HCT116 (cell line): Measurements from ENCODE around the gene TRPM4. TPM values are rescaled to one million over a fixed set of nuclear protein-coding genes. Genes with fewer than 3 reads are reported as not detected.

ENCODE experiments used
- ATAC-seq: fragments of 200-7000 bp; cut with Tn5 transposase; 2 replicates; pipeline ENCODE4 v1.9.1; 2020; ENCODE audit warnings: mild to moderate bottlenecking, moderate library complexity
- BruUV-seq: library from RNA; stranded (reverse); fragments of 400-500 nt; replicated peaks from 2 replicates; lab custom pipeline; 2021; lab: Mats Ljungman, UMichigan
- CTCF ChIA-PET: fragments of 300-600 bp; sonication (Branson Sonifier 250); formaldehyde crosslinking; loops from one replicate; lab custom pipeline; 2021; ENCODE audit warnings: antibody characterized with exemption; lab: Charles Lee
- POLR2A ChIA-PET: fragments of 300-600, 350-600 bp; sonication (Branson Sonifier 250); formaldehyde crosslinking; loops from one replicate; lab custom pipeline; 2021; ENCODE audit warnings: antibody characterized with exemption; lab: Charles Lee
- RAD21 ChIA-PET, 2 experiments: fragments of 300-600 bp; sonication (Branson Sonifier 250); formaldehyde crosslinking; loops; one replicate each; lab custom pipeline; 2023; ENCODE audit warnings: low total read pairs in 2 of 2; ENCODE audit not compliant: uncharacterized antibody in 2 of 2, unreplicated experiment in 2 of 2, low non-redundant PET in 1 of 2; lab: Charles Lee
- DNase-seq: peaks from one replicate; pipeline ENCODE4 v3.0.0-alpha.2; 2010; ENCODE audit warnings: low read depth, low spot score
- H2AFZ ChIP-seq: fragments of 200-600 bp; shearing (Covaris generic), sonication (generic); 2 replicates; pipeline ENCODE4 v1.6.1; 2017; ENCODE audit warnings: low read depth, mixed run types, mixed read lengths, antibody characterized with exemption, low read length; ENCODE audit not compliant: poor library complexity, severe bottlenecking
- H3K27ac ChIP-seq: 2 replicates; pipeline ENCODE4 v1.5.1; 2012; ENCODE audit warnings: low read depth, low read length
- H3K27me3 ChIP-seq: fragments of 200-600 bp; sonication (generic); 2 replicates; pipeline ENCODE4 v1.6.1; 2016; ENCODE audit warnings: mixed run types, low read length, mixed read lengths; ENCODE audit not compliant: insufficient read depth
- H3K36me3 ChIP-seq, 2 experiments: fragments of 200-500 bp in 1 of 2; fragments of 200-600 bp in 1 of 2; sonication (Bioruptor generic) in 1 of 2; sonication (generic) in 1 of 2; 2 replicates each; pipeline versions ENCODE4 v1.5.1 to v1.6.1; 2014 to 2016; ENCODE audit warnings: low read length in 2 of 2, inconsistent platforms in 1 of 2, mixed read lengths in 1 of 2, mixed run types in 1 of 2; ENCODE audit not compliant: insufficient read depth in 2 of 2, control insufficient read depth in 1 of 2
- H3K4me1 ChIP-seq, 2 experiments: fragments of 200-600 bp in 1 of 2; sonication (generic) in 1 of 2; 2 replicates each; pipeline versions ENCODE4 v1.5.1 to v1.6.1; 2012 to 2017; ENCODE audit warnings: low read length in 2 of 2, inconsistent platforms in 1 of 2, mild to moderate bottlenecking in 1 of 2, mixed read lengths in 1 of 2, mixed run types in 1 of 2, moderate library complexity in 1 of 2; ENCODE audit not compliant: insufficient read depth in 2 of 2, control insufficient read depth in 1 of 2
- H3K4me2 ChIP-seq: fragments of 200-600 bp; sonication (generic); 2 replicates; pipeline ENCODE4 v1.6.1; 2017; ENCODE audit warnings: mixed run types, low read length, mixed read lengths
- H3K4me3 ChIP-seq, 2 experiments: fragments of 200-600 bp in 1 of 2; sonication (generic) in 1 of 2; replicated peaks in 1 of 2; 2 replicates each; pipeline ENCODE4 v1.5.1; 2011 to 2016; ENCODE audit warnings: low read length in 2 of 2, control low read depth in 1 of 2, low read depth in 1 of 2, mild to moderate bottlenecking in 1 of 2, mixed read lengths in 1 of 2, mixed run types in 1 of 2
- H3K79me2 ChIP-seq: fragments of 200-600 bp; sonication (generic); 2 replicates; pipeline ENCODE4 v1.6.1; 2017; ENCODE audit warnings: mild to moderate bottlenecking, mixed run types, low read length, moderate library complexity, mixed read lengths; ENCODE audit not compliant: insufficient read depth
- H3K9ac ChIP-seq: fragments of 200-600 bp; sonication (generic); 2 replicates; pipeline ENCODE4 v1.6.1; 2016; ENCODE audit warnings: low read length, mixed read lengths
- H3K9me2 ChIP-seq: fragments of 200-600 bp; sonication (generic), shearing (Covaris generic); 2 replicates; pipeline ENCODE4 v1.6.1; 2017; ENCODE audit warnings: mixed run types, mild to moderate bottlenecking, moderate library complexity; ENCODE audit not compliant: insufficient read depth
- H3K9me3 ChIP-seq, 2 experiments: fragments of 200-500 bp in 1 of 2; fragments of 200-600 bp in 1 of 2; sonication (Bioruptor generic) in 1 of 2; sonication (generic) in 1 of 2; 2 replicates each; pipeline ENCODE4 v1.6.1; 2014 to 2017; ENCODE audit warnings: low read length in 2 of 2, mixed read lengths in 2 of 2, inconsistent platforms in 1 of 2, low read depth in 1 of 2, mild to moderate bottlenecking in 1 of 2, mixed run types in 1 of 2, moderate library complexity in 1 of 2; ENCODE audit not compliant: control insufficient read depth in 1 of 2, insufficient read depth in 1 of 2
- H4K20me1 ChIP-seq: fragments of 200-600 bp; sonication (generic), shearing (Covaris generic); 2 replicates; pipeline ENCODE4 v1.6.1; 2017; ENCODE audit warnings: mixed run types, mild to moderate bottlenecking, moderate library complexity; ENCODE audit not compliant: insufficient read depth
- CBX3 ChIP-seq: IDR thresholded peaks from 2 replicates; pipeline ENCODE4 v1.6.1; 2012; ENCODE audit warnings: low read depth
- CEBPB ChIP-seq: IDR thresholded peaks from 2 replicates; pipeline ENCODE4 v1.6.1; 2012; ENCODE audit warnings: low read depth
- EGR1 ChIP-seq: IDR thresholded peaks from 2 replicates; pipeline ENCODE4 v1.6.1; 2012; ENCODE audit warnings: low read depth
- ELF1 ChIP-seq: IDR thresholded peaks from 2 replicates; pipeline ENCODE4 v1.6.1; 2012; ENCODE audit warnings: low read depth, borderline replicate concordance
- EZH2 ChIP-seq: fragments of 200-600 bp; sonication (generic); IDR thresholded peaks from 2 replicates; pipeline ENCODE4 v1.6.1; 2017; ENCODE audit warnings: antibody characterized with exemption, mixed run types
- EZH2phosphoT487 ChIP-seq: fragments of 200-600 bp; IDR thresholded peaks from 2 replicates; pipeline ENCODE4 v1.6.1; 2018; ENCODE audit warnings: antibody characterized with exemption, borderline replicate concordance
- JUND ChIP-seq: IDR thresholded peaks from 2 replicates; pipeline ENCODE4 v1.6.1; 2012
- POLR2AphosphoS5 ChIP-seq: IDR thresholded peaks from 2 replicates; pipeline ENCODE4 v1.6.1; 2011; ENCODE audit warnings: mild to moderate bottlenecking, low read depth, low read length, moderate library complexity
- RAD21 ChIP-seq: IDR thresholded peaks from 2 replicates; pipeline ENCODE4 v1.6.1; 2012; ENCODE audit warnings: low read depth, mild to moderate bottlenecking
- SIN3A ChIP-seq: IDR thresholded peaks from 2 replicates; pipeline ENCODE4 v1.6.1; 2012; ENCODE audit warnings: low read depth
- SP1 ChIP-seq: IDR thresholded peaks from 2 replicates; pipeline ENCODE4 v1.6.1; 2012; ENCODE audit warnings: low read depth
- SRF ChIP-seq: IDR thresholded peaks from 2 replicates; pipeline ENCODE4 v1.6.1; 2012; ENCODE audit warnings: low read depth
- TCF7L2 ChIP-seq: IDR thresholded peaks from 2 replicates; pipeline ENCODE4 v1.7.0; 2011; ENCODE audit warnings: borderline replicate concordance, inconsistent platforms; ENCODE audit not compliant: insufficient read depth, insufficient read length; ENCODE audit errors: extremely low read depth
- ZNF274 ChIP-seq: fragments of 200-500 bp; sonication (Bioruptor generic); IDR thresholded peaks from 2 replicates; pipeline ENCODE4 v1.6.1; 2014; ENCODE audit warnings: mild to moderate bottlenecking, low read depth, low read length, inconsistent platforms
- intact Hi-C: fragments of 100-400 bp; cut with micrococcal nuclease; formaldehyde crosslinking; loops from 2 replicates; pipeline ENCODE4 v1.10.0; 2022
- total RNA-seq: library from RNA; stranded (reverse); gene quantifications from one replicate; pipeline ENCODE4 v1.2.1, GENCODE V29; 2021; ENCODE audit not compliant: unreplicated experiment
- TF ChIP-seq, protein P1 (sequence below): IDR thresholded peaks from 2 replicates; pipeline ENCODE4 v1.6.1; 2012
- TF ChIP-seq, protein P2 (sequence below): IDR thresholded peaks from 2 replicates; pipeline ENCODE4 v1.6.1; 2012
- TF ChIP-seq, protein P3 (sequence below), 3 experiments: fragments of 200-600 bp in 1 of 3; sonication (generic) in 1 of 3; IDR thresholded peaks in 2 of 3; conservative IDR thresholded peaks in 1 of 3; 2 replicates each; pipeline ENCODE4 v1.5.1; 2012 to 2017; ENCODE audit warnings: low read depth in 2 of 3, low read length in 2 of 3, antibody characterized with exemption in 1 of 3, borderline replicate concordance in 1 of 3, control low read depth in 1 of 3, mild to moderate bottlenecking in 1 of 3, mixed read lengths in 1 of 3, mixed run types in 1 of 3, moderate library complexity in 1 of 3; ENCODE audit not compliant: insufficient read depth in 1 of 3
- TF ChIP-seq, protein P4 (sequence below): IDR thresholded peaks from 2 replicates; pipeline ENCODE4 v1.6.1; 2012; ENCODE audit warnings: low read depth

The TRPM4 gene
- total RNA-seq, 1 experiment from 2014 or later, result 44.2 TPM

DNA sequence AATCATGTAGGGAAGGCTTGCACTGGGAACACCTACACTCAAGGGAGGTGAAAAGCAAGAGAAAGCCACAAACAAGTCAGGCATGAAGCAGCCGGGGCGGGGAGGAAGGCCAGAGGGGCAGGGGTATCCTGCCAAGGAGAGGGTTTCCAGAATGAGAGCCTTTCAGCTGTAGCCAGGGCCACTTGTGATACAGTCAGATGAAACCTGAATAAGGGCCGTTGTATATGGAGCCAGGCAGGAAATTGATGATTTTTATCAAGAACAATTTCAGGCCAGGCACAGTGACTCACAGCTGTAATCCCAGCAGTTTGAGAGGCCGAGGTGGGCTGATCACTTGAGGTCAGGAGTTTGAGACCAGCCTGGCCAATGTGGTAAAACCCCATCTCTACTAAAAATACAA is 4.4 kb downstream of the TRPM4 start:
- no peak overlapping the region for H3K4me2 ChIP-seq
- no peak overlapping the region for H3K4me3 ChIP-seq
- TF ChIP-seq, protein P1, sequence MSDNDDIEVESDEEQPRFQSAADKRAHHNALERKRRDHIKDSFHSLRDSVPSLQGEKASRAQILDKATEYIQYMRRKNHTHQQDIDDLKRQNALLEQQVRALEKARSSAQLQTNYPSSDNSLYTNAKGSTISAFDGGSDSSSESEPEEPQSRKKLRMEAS, result no peak
- TF ChIP-seq EGR1 (no peak), ELF1 (no peak), JUND (no peak), SIN3A (no peak), CEBPB (no peak), RAD21 (no peak), POLR2AphosphoS5 (no peak), TCF7L2 (no peak), SP1 (no peak), ZNF274 (no peak), EZH2 (no peak), SRF (no peak), CBX3 (no peak), EZH2phosphoT487 (no peak)
- TF ChIP-seq, protein P2, sequence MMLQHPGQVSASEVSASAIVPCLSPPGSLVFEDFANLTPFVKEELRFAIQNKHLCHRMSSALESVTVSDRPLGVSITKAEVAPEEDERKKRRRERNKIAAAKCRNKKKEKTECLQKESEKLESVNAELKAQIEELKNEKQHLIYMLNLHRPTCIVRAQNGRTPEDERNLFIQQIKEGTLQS, result no peak
- TF ChIP-seq, protein P3, sequence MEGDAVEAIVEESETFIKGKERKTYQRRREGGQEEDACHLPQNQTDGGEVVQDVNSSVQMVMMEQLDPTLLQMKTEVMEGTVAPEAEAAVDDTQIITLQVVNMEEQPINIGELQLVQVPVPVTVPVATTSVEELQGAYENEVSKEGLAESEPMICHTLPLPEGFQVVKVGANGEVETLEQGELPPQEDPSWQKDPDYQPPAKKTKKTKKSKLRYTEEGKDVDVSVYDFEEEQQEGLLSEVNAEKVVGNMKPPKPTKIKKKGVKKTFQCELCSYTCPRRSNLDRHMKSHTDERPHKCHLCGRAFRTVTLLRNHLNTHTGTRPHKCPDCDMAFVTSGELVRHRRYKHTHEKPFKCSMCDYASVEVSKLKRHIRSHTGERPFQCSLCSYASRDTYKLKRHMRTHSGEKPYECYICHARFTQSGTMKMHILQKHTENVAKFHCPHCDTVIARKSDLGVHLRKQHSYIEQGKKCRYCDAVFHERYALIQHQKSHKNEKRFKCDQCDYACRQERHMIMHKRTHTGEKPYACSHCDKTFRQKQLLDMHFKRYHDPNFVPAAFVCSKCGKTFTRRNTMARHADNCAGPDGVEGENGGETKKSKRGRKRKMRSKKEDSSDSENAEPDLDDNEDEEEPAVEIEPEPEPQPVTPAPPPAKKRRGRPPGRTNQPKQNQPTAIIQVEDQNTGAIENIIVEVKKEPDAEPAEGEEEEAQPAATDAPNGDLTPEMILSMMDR (IDR thresholded peaks at IDR 0.05 in 2 of 3, conservative IDR thresholded peaks at IDR 0.05 in 1 of 3; ENCODE audit: borderline replicate concordance in 1 of 3, insufficient read depth in 1 of 3, low read depth in 2 of 3, low read length in 2 of 3), result no peak
- TF ChIP-seq, protein P4, sequence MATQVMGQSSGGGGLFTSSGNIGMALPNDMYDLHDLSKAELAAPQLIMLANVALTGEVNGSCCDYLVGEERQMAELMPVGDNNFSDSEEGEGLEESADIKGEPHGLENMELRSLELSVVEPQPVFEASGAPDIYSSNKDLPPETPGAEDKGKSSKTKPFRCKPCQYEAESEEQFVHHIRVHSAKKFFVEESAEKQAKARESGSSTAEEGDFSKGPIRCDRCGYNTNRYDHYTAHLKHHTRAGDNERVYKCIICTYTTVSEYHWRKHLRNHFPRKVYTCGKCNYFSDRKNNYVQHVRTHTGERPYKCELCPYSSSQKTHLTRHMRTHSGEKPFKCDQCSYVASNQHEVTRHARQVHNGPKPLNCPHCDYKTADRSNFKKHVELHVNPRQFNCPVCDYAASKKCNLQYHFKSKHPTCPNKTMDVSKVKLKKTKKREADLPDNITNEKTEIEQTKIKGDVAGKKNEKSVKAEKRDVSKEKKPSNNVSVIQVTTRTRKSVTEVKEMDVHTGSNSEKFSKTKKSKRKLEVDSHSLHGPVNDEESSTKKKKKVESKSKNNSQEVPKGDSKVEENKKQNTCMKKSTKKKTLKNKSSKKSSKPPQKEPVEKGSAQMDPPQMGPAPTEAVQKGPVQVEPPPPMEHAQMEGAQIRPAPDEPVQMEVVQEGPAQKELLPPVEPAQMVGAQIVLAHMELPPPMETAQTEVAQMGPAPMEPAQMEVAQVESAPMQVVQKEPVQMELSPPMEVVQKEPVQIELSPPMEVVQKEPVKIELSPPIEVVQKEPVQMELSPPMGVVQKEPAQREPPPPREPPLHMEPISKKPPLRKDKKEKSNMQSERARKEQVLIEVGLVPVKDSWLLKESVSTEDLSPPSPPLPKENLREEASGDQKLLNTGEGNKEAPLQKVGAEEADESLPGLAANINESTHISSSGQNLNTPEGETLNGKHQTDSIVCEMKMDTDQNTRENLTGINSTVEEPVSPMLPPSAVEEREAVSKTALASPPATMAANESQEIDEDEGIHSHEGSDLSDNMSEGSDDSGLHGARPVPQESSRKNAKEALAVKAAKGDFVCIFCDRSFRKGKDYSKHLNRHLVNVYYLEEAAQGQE, result no peak
- ChIA-PET POLR2A (interaction anchor here (1.3 kb wide), 1 partner anchor 37 kb away, joined by 5 read pairs; no protein-coding TSS in a partner anchor), RAD21 (no interaction called here), CTCF (interaction anchor here (1.9 kb wide), 1 partner anchor 37 kb away, joined by 4 read pairs; no protein-coding TSS in a partner anchor)
- no peaks in the 10 kb centered on the region for H3K27me3 ChIP-seq
- DNase-seq (no peak), ATAC-seq (no peak)
- H3K9ac ChIP-seq, result no peak overlapping the region
- no peaks in the 10 kb centered on the region for H4K20me1 ChIP-seq
- no peak overlapping the region for H2AFZ ChIP-seq
- peaks cover 9 to 14% of the 10 kb centered on the region in 2 experiments for H3K4me1 ChIP-seq
- H3K9me2 ChIP-seq, result no peaks in the 10 kb centered on the region
- H3K9me3 ChIP-seq, result no peaks in the 10 kb centered on the region
- H3K36me3 ChIP-seq, result no peaks in the 10 kb centered on the region; a peak in 1 of 4 replicates
- BruUV-seq, result no TSS peak
- intact Hi-C loops, result no loop called here
- peaks cover 13% of the 10 kb centered on the region for H3K79me2 ChIP-seq
- H3K27ac ChIP-seq, result no peak overlapping the region
